Kidney epithelial cell (primary cell): ENCODE results near the gene AKAP13. TPM values are rescaled to one million over a fixed set of nuclear protein-coding genes. Genes with fewer than 3 reads are reported as not detected.

Source experiments
- DNase-seq: peaks from one replicate; pipeline ENCODE4 v3.0.0-alpha.2; 2010; ENCODE audit warnings: low read depth
- H3K27me3 ChIP-seq: 2 replicates; pipeline ENCODE4 v1.6.0; 2011; ENCODE audit warnings: low read length; ENCODE audit not compliant: control insufficient read depth, insufficient read depth
- H3K36me3 ChIP-seq: 2 replicates; pipeline ENCODE4 v1.5.1; 2011; ENCODE audit warnings: low read length; ENCODE audit not compliant: control insufficient read depth, insufficient read depth
- H3K4me3 ChIP-seq: 2 replicates; pipeline ENCODE4 v1.5.1; 2011; ENCODE audit warnings: low read depth, mild to moderate bottlenecking, control low read depth, low read length
- total RNA-seq: library from RNA; depleted of rRNA; stranded (reverse); fragments of >200 nt; gene quantifications from 2 replicates; pipeline ENCODE4 v1.2.3, GENCODE V29; 2015
- TF ChIP-seq, protein P1 (sequence below): IDR thresholded peaks from 2 replicates; pipeline ENCODE4 v1.5.1; 2011; ENCODE audit warnings: mild to moderate bottlenecking, moderate library complexity, low read length, control low read depth, inconsistent platforms; ENCODE audit not compliant: insufficient read depth, poor library complexity, severe bottlenecking

Gene AKAP13
- total RNA-seq, 1 donor from 2014 or later, result 54.0 TPM

DNA sequence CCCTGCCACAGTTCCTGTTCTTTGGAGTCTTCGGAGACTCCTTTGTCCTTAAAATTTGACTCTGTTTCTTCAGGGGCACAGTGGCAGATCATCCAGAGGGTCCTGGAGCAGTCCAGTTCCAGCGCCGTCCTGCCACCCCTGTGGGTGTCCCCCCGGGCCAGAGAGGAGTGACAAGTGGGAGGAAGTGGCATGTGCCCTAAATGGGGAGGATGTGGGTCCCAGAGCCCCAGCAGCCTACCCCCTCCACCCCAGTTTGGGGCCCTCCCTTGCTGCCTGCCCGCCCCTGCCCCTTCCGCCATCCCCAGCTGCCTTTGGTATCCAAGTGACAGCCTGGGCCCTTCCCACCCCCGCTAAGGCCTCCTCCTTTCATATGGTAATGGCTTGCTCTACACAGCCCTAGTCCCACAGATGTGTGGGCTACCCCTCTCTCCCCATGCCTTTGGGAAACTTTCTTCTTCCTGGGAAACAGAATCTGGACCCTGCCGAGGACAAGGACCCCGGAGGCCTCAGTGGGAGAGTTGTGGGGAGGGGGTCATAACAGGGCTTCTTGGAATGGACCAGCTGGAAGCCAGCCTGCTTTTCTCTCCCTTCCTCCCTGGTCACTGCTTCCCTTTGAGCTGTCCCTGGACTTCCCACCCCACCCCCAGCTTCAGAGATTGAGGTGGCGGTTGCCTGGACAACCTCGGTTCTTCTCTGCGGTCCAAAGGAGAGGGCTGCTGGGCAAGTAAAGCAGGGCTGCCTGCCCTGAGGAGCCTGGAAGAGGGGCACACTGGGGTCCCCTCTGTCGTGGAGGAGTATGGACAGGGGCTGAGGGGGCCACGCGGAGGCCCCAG is 371.1 kb downstream of the AKAP13 start:
- H3K27me3 ChIP-seq, result no peaks in the 10 kb centered on the region
- H3K4me3 ChIP-seq, result no peak overlapping the region
- H3K36me3 ChIP-seq, result no peaks in the 10 kb centered on the region
- TF ChIP-seq, protein P1, sequence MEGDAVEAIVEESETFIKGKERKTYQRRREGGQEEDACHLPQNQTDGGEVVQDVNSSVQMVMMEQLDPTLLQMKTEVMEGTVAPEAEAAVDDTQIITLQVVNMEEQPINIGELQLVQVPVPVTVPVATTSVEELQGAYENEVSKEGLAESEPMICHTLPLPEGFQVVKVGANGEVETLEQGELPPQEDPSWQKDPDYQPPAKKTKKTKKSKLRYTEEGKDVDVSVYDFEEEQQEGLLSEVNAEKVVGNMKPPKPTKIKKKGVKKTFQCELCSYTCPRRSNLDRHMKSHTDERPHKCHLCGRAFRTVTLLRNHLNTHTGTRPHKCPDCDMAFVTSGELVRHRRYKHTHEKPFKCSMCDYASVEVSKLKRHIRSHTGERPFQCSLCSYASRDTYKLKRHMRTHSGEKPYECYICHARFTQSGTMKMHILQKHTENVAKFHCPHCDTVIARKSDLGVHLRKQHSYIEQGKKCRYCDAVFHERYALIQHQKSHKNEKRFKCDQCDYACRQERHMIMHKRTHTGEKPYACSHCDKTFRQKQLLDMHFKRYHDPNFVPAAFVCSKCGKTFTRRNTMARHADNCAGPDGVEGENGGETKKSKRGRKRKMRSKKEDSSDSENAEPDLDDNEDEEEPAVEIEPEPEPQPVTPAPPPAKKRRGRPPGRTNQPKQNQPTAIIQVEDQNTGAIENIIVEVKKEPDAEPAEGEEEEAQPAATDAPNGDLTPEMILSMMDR, result no peak
- DNase-seq, result no peak

DNA sequence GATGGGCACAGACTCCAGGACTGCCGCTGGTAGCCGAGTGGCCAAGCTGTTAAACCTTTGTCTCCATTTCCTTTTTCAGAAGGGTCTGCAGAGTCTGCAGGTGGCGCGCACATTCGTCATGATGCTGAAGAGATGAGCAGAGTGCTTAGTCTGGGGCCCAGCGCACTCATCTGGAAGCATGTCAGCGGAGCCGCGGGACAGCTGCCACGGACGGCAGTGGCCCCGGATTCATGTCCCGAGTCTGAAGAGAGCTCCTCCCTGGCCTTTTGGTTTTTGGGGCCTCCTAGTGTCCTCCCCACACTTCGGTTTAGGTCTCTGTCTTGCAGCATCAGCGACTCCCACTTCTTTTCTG is 371.7 kb downstream of the AKAP13 start:
- TF ChIP-seq, protein P1, result no peak
- no peaks in the 10 kb centered on the region for H3K36me3 ChIP-seq
- H3K4me3 ChIP-seq, result no peak overlapping the region
- H3K27me3 ChIP-seq, result no peaks in the 10 kb centered on the region
- no peak for DNase-seq

DNA sequence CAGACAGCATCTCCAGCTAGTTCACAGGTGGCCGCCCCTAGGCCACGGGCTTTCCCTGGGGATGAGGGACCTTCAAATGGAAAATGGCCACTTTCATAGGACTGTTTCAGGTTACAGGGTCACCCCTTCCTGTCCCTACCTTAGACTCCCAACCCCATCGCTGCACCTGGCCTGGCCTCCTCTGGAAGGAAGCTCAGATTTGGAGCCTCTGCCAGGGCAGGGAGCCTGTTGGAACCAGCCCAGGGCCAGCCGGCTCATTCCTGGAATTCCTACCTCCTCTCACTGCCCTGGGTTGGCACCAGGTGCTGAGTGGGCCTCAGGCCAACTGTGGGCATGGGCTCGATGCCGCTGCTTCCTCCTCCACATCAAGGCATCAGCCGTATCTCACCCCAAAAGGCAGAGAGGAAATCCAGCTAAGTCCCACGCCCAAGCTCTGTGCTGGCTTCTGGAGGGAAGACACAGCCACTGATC is 372.1 kb downstream of the AKAP13 start:
- Histone ChIP-seq H3K27me3 (no peaks in the 10 kb centered on the region), H3K4me3 (no peak overlapping the region), H3K36me3 (no peaks in the 10 kb centered on the region)
- no peak for DNase-seq
- TF ChIP-seq, protein P1, result no peak

DNA sequence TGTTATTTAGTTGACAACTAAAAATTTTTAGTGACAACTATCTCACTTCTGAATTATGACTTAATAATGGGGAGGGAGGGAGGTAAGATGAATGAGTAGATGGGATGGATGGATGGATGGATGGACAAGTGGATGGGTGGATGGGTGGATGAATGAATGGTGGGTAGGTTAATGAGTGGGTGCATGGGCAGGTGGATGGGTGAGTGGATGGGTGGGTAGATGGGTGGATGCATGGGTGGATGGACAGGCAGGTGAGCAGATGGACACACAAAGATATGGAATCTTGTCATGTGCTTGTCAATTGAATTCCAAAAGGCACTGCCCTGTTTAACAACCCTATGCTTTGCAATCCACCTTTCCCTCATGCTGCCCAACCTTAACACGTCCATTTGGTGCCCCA is 372.9 kb downstream of the AKAP13 start:
- Histone ChIP-seq H3K36me3 (no peaks in the 10 kb centered on the region), H3K4me3 (no peak overlapping the region), H3K27me3 (no peaks in the 10 kb centered on the region)
- TF ChIP-seq, protein P1, result no peak
- no peak for DNase-seq

DNA sequence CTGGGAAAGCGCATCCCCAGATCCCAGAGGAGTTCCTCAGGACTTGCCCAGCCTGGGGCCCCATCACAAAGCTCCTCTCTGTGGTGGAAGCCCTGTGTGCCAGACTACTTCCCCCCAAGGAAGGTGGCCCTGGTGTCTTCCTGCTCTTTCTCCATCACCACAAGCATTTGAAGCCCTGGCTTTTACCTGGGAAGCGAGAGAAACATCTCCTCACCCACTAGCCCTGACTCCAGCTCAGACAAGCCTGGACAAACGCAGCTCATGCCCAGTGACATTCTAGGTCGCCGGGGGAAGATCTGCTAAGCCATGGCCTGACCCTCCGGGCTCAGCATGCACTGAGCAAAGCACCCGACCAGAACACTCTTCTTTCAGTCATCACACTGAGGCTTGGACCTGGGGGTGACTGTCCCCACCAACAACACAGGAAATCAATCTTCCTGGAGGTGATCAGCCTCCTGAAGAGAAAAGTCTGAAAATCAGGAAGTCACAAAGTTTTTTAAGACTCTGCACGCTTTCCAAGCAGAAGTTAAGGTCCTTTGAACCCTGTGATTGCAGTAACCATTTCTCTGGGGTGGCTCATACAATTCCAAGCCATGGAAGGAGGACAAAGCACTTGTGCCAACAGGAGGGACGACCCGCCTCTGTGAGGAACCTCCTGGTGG is 373.5 kb downstream of the AKAP13 start:
- TF ChIP-seq, protein P1, result no peak
- DNase-seq, result no peak
- Histone ChIP-seq H3K27me3 (no peaks in the 10 kb centered on the region), H3K4me3 (no peak overlapping the region), H3K36me3 (no peaks in the 10 kb centered on the region)
